IMR-90 (cell line): Measurements from ENCODE around the gene EFHC2. TPM values are rescaled to one million over a fixed set of nuclear protein-coding genes. Genes with fewer than 3 reads are reported as not detected.

ENCODE experiments used
- ATAC-seq: fragments of 200-7000 bp; cut with Tn5 transposase; 2 replicates; pipeline ENCODE4 v1.9.1; 2020; ENCODE audit warnings: low read depth, mild to moderate bottlenecking, moderate library complexity
- BruUV-seq: library from RNA; stranded (reverse); fragments of 400-500 nt; replicated peaks from 2 replicates; lab custom pipeline; 2021; lab: Mats Ljungman, UMichigan
- CTCF ChIA-PET: fragments of 300-600 bp; formaldehyde crosslinking; extraction: SDS; loops from one replicate; lab custom pipeline; 2021; ENCODE audit warnings: antibody characterized with exemption; lab: Yijun Ruan, JAX
- POLR2A ChIA-PET: fragments of 300-600 bp; sonication (Branson Sonifier 250); formaldehyde crosslinking; loops from one replicate; lab custom pipeline; 2022; ENCODE audit warnings: antibody characterized with exemption; ENCODE audit not compliant: unreplicated experiment; lab: Charles Lee
- DNase-seq: peaks from one replicate; pipeline ENCODE4 v3.0.0; 2013
- H2AFZ ChIP-seq: replicated peaks from 2 replicates; pipeline ENCODE3; 2013; ENCODE audit warnings: low read length, mild to moderate bottlenecking; ENCODE audit not compliant: poor library complexity
- H2AK5ac ChIP-seq: 2 replicates; pipeline ENCODE4 v1.6.1; 2013; ENCODE audit warnings: low read depth, low read length, inconsistent platforms
- H2AK9ac ChIP-seq: replicated peaks from 2 replicates; pipeline ENCODE3; 2013; ENCODE audit warnings: mild to moderate bottlenecking, low read depth, low read length, moderate library complexity; ENCODE audit not compliant: poor library complexity
- H2BK120ac ChIP-seq: 2 replicates; pipeline ENCODE4 v1.6.1; 2013; ENCODE audit warnings: low read depth, low read length, inconsistent platforms
- H2BK15ac ChIP-seq: 3 replicates; pipeline ENCODE4 v1.6.1; 2013; ENCODE audit warnings: low read depth, low read length, inconsistent platforms
- H2BK20ac ChIP-seq: 2 replicates; pipeline ENCODE4 v1.6.1; 2013; ENCODE audit warnings: low read depth, mild to moderate bottlenecking, inconsistent platforms, low read length, moderate library complexity
- H2BK5ac ChIP-seq: 2 replicates; pipeline ENCODE4 v1.6.1; 2013; ENCODE audit warnings: mild to moderate bottlenecking, low read depth, low read length, inconsistent platforms; ENCODE audit not compliant: poor library complexity, severe bottlenecking
- H3K14ac ChIP-seq: replicated peaks from 2 replicates; pipeline ENCODE4 v1.6.1; 2013; ENCODE audit warnings: low read depth, low read length, inconsistent platforms
- H3K18ac ChIP-seq: 2 replicates; pipeline ENCODE4 v1.6.1; 2013; ENCODE audit warnings: low read depth, low read length, control low read depth
- H3K23ac ChIP-seq: 2 replicates; pipeline ENCODE4 v1.6.1; 2013; ENCODE audit warnings: low read depth, low read length, inconsistent platforms
- H3K27ac ChIP-seq: 2 replicates; pipeline ENCODE4 v1.5.1; 2013; ENCODE audit warnings: mild to moderate bottlenecking, control low read depth, low read length; ENCODE audit not compliant: insufficient read depth
- H3K27me3 ChIP-seq: 2 replicates; pipeline ENCODE4 v1.6.1; 2013; ENCODE audit warnings: low read length; ENCODE audit not compliant: control insufficient read depth, insufficient read depth
- H3K36me3 ChIP-seq: 2 replicates; pipeline ENCODE4 v1.6.1; 2013; ENCODE audit warnings: low read length, mixed read lengths; ENCODE audit not compliant: control insufficient read depth, insufficient read depth
- H3K4ac ChIP-seq: 2 replicates; pipeline ENCODE4 v1.6.1; 2013; ENCODE audit warnings: low read depth, low read length, inconsistent platforms
- H3K4me1 ChIP-seq: 2 replicates; pipeline ENCODE4 v1.6.1; 2013; ENCODE audit warnings: low read length, mixed read lengths; ENCODE audit not compliant: control insufficient read depth, insufficient read depth
- H3K4me2 ChIP-seq: 2 replicates; pipeline ENCODE4 v1.6.1; 2013; ENCODE audit warnings: low read depth, mild to moderate bottlenecking, control low read depth, low read length, moderate library complexity
- H3K4me3 ChIP-seq: 2 replicates; pipeline ENCODE4 v1.5.1; 2013; ENCODE audit warnings: low read depth, mild to moderate bottlenecking, control low read depth, low read length, moderate library complexity; ENCODE audit not compliant: insufficient read depth
- H3K56ac ChIP-seq: 2 replicates; pipeline ENCODE4 v1.6.1; 2013; ENCODE audit warnings: low read length, inconsistent platforms; ENCODE audit not compliant: insufficient read depth; ENCODE audit errors: extremely low read depth
- H3K79me1 ChIP-seq, 2 experiments: 2 replicates each; pipeline ENCODE4 v1.6.1; 2013; ENCODE audit warnings: low read length in 2 of 2, inconsistent platforms in 1 of 2, low read depth in 1 of 2
- H3K9ac ChIP-seq: 2 replicates; pipeline ENCODE4 v1.6.1; 2013; ENCODE audit warnings: low read depth, low read length, control low read depth
- H3K9me1 ChIP-seq: 2 replicates; pipeline ENCODE4 v1.6.1; 2013; ENCODE audit warnings: low read length, inconsistent platforms; ENCODE audit not compliant: insufficient read depth
- H3K9me3 ChIP-seq: 2 replicates; pipeline ENCODE4 v1.6.1; 2013; ENCODE audit warnings: low read length; ENCODE audit not compliant: control insufficient read depth, insufficient read depth
- H4K20me1 ChIP-seq: 2 replicates; pipeline ENCODE4 v1.6.1; 2013; ENCODE audit warnings: low read length, inconsistent platforms; ENCODE audit not compliant: insufficient read depth
- H4K5ac ChIP-seq: 2 replicates; pipeline ENCODE4 v1.6.1; 2013; ENCODE audit warnings: mild to moderate bottlenecking, low read depth, low read length, control low read depth
- H4K8ac ChIP-seq, 2 experiments: 2 replicates each; pipeline ENCODE4 v1.6.1; 2013; ENCODE audit warnings: low read depth in 2 of 2, low read length in 2 of 2, control low read depth in 1 of 2, inconsistent platforms in 1 of 2
- H4K91ac ChIP-seq: 2 replicates; pipeline ENCODE4 v1.6.1; 2013; ENCODE audit warnings: low read depth, low read length, inconsistent platforms; ENCODE audit not compliant: insufficient read depth
- CEBPB ChIP-seq: IDR thresholded peaks from 2 replicates; pipeline ENCODE4 v1.6.1; 2012; ENCODE audit warnings: low read depth, low read length, improper control_type of control experiment
- MXI1 ChIP-seq: IDR thresholded peaks from 2 replicates; pipeline ENCODE4 v1.6.1; 2012; ENCODE audit warnings: low read depth, mild to moderate bottlenecking, low read length, moderate library complexity, borderline replicate concordance
- RFX5 ChIP-seq: IDR thresholded peaks from 2 replicates; pipeline ENCODE4 v1.8.0; 2012; ENCODE audit warnings: low read depth, mild to moderate bottlenecking, low read length, moderate library complexity
- SMC3 ChIP-seq: fragments of 150-350 bp; IDR thresholded peaks from 2 replicates; pipeline ENCODE4 v1.6.1; 2016; ENCODE audit warnings: low read depth, mild to moderate bottlenecking, antibody characterized with exemption, low read length, moderate library complexity
- WGBS, 2 experiments: methylation state at CpG; one replicate each; pipeline versions ENCODE4 v1.1.5 to v1.1.7; 2013; ENCODE audit warnings: missing lambda C conversion rate in 2 of 2; ENCODE audit not compliant: insufficient read length in 1 of 2; ENCODE audit errors: extremely low coverage in 2 of 2; 5-methylcytosine and 5-hydroxymethylcytosine counted together
- dilution Hi-C: fragments of 300-500 bp; cut with HindIII; formaldehyde crosslinking; loops from one replicate; pipeline ENCODE4 v1.14.3; 2018; ENCODE audit warnings: low sequenced_read_pairs; ENCODE audit not compliant: unreplicated experiment
- in situ Hi-C: fragments of 300-500 bp; cut with MboI; formaldehyde crosslinking; loops from 3 replicates; pipeline ENCODE4 v1.14.3; 2019; ENCODE audit warnings: low sequenced_read_pairs, inconsistent platforms, mixed read lengths
- intact Hi-C: fragments of 100-400 bp; cut with micrococcal nuclease; formaldehyde crosslinking; loops from 2 replicates; pipeline ENCODE4 v1.10.0; 2022
- polyA plus RNA-seq, 3 experiments: library from polyadenylated mRNA; depleted of rRNA; stranded (reverse); fragments of >200 nt; gene quantifications; 2 replicates each; pipeline ENCODE4 v1.2.3, GENCODE V29; 2012; ENCODE audit warnings: low replicate concordance in 1 of 3
- total RNA-seq: library from RNA; depleted of rRNA; stranded (reverse); fragments of >200 nt; gene quantifications from 2 replicates; pipeline ENCODE4 v1.2.3, GENCODE V29; 2012

EFHC2 gene
- total and polyA plus RNA-seq, 2 of the 4 experiments (the other 2 are of a cell fraction), result 0.18 to 0.24 TPM

DNA sequence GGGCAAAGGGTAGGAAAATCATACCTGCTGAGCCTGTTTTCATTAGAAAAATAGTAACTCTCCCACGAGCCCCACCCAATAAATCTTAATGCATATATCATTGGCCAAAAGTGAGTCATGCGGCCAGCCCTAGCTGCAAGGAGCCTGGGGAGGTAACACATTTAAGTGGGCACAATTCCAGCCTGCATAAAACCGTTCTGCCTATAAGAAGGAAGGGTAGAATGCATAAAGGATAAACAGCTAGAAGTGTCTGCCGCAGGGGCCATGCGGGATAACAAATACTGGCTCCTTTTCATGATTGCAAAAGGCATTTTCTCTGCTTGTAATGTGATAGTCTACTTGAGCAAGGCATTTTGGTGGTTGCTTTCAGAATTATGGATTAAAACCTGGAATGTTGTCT, 37.1 kb downstream of the EFHC2 start:
- no peaks in the 10 kb centered on the region for H3K79me1 ChIP-seq
- H4K5ac ChIP-seq, result no peak overlapping the region
- ATAC-seq (peak; percentile 24), DNase-seq (peak; percentile 20)
- peak overlapping the region; percentile 51 for H2AFZ ChIP-seq
- intact Hi-C loops, result no loop called here
- TF ChIP-seq MXI1 (no peak), RFX5 (no peak), SMC3 (no peak), CEBPB (no peak)
- H4K20me1 ChIP-seq, result no peaks in the 10 kb centered on the region
- no peak overlapping the region for H2AK9ac ChIP-seq
- no peak overlapping the region for H3K4me3 ChIP-seq
- H2BK5ac ChIP-seq, result no peak overlapping the region
- H3K9ac ChIP-seq, result no peak overlapping the region
- H3K18ac ChIP-seq, result no peak overlapping the region
- H3K56ac ChIP-seq, result no peak overlapping the region
- H3K4ac ChIP-seq, result no peak overlapping the region
- no peak overlapping the region for H4K8ac ChIP-seq
- no peaks in the 10 kb centered on the region for H3K27me3 ChIP-seq
- H3K4me1 ChIP-seq, result no peaks in the 10 kb centered on the region
- no peak overlapping the region for H3K23ac ChIP-seq
- H3K14ac ChIP-seq, result no peak overlapping the region
- H3K4me2 ChIP-seq, result no peak overlapping the region; the same call in 1 of the 2 replicates
- no peak overlapping the region for H2BK15ac ChIP-seq
- H2BK120ac ChIP-seq, result no peak overlapping the region
- no peaks in the 10 kb centered on the region for H3K36me3 ChIP-seq
- POLR2A ChIA-PET, result interaction anchor here (0.5 kb wide), 1 partner anchor 112 kb away, joined by 3 read pairs; no protein-coding TSS in a partner anchor
- H3K9me1 ChIP-seq, result no peaks in the 10 kb centered on the region
- no TSS peak for BruUV-seq
- WGBS, 2 experiments, result no CpG with 5 or more reads among the region's 5 CpGs
- H3K9me3 ChIP-seq, result no peaks in the 10 kb centered on the region
- H2AK5ac ChIP-seq, result no peak overlapping the region
- dilution Hi-C loops, result no loop called here
- CTCF ChIA-PET, result no interaction called here
- no peak overlapping the region for H4K91ac ChIP-seq
- in situ Hi-C loops, result no loop called here
- H2BK20ac ChIP-seq, result no peak overlapping the region
- no peak overlapping the region for H3K27ac ChIP-seq
